Urothelium cell line (cell line): ENCODE measurements around the gene TSPAN5.
A peak's percentile ranks its signal among the peaks of the same experiment; 100 is the strongest.
"Not testable (repeated sequence)": the region's sequence is repeated elsewhere in the genome, so short reads cannot be mapped to it uniquely, and the experiment has no call there.

ENCODE experiments used
- DNase-seq: peaks from one replicate; pipeline ENCODE4 v3.0.0; 2011; ENCODE audit warnings: low spot score, mixed read lengths
- FAIRE-seq: peaks from 2 replicates; lab custom pipeline; 2011; peaks lifted over from hg19 to GRCh38; lab: Jason Lieb, UNC

Gene TSPAN5

DNA sequence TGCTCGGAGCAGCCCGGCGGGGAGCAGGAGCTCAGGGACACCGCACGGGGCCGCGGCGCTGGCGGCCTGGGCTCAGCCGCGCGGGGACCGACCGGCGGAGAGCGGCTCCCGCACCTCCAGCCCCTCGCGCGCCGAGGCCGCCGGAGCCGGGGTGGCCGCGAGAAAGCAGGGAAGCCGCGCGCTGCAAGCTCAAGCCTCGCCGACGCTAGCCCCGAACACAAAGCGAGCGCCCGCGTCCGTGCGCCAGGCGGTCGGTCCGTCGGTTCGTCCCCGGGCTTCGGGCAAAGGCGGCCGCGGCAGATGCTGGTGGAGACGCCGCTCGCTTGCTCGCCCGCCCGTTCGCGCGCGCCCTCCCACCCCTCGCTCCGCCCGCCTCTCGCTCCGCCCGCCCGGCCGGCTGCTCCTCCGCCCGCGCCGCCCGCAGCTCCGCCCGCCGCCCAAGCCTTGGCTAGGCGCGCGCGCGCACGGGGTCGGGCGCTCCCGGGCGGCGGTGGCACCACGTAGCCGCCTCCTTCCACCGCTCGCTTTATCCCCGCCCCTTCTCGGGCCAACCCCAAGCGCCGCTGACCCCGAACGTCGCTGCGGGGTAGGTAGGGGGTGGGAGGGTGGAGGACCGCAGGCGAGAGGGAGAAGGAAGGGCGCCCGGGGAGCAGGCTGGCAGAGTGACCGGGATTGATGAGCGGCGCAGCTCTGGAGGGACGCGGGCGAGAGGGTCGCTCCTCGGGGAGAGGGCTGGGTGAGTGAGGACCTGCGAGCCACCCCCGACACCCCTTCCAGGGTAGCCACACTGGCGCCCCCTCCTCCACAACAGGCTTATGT is at the start of gene TSPAN5:
TSS of gene TSPAN5 (minus strand) at position 325 of the 819 bp plus-strand sequence.
- FAIRE-seq, result peak; percentile 81
- peak; percentile 93 for DNase-seq

DNA sequence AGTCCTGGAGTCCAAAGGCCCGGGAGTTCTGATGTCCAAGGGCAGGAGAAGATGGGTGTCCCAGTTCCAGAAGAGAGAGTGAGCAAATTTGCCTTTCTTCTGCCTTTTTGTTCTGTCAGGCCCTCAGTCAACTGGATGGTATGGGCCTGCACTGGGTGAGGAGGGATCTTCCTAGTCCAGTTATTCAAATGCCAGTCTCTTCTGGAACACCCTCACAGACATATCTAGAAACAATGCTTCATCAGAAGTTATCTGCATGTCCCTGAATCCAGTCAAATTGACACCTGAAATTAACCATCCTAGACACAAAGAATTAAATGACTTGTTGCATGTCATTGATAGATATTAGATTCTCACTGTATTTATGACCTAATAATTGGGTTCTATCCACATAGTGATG is 48.5 kb upstream of the TSPAN5 start:
- DNase-seq (no peak), FAIRE-seq (no peak)

DNA sequence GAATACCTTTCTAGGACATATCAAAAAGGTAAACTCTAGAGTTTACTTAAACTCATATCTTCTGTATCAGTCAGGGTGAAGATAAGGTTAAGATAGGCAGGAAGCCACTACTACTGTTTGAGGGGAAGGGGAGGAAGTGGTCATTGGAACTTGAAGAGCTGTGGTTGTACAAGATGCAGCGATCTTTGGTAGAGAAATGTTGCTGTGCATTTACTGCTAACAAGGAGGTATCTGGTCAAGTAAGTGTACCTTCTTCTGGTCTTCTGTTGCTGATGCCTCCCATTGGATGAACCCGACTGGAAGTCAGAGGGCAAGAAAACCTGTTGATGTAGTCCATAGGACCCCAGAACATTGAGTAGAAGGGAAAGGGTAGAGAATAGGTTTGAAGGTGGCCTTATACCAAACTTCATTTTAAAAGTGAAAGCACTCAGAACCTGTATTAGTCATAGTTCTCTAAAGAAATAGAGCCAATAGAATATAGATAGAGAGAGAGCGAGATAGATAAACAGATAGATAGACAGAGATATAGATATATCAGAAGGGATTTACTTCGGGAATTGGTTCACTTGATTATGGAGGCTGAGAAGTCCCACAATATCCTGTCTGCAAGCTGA is 47.9 kb upstream of the TSPAN5 start:
- DNase-seq (no peak), FAIRE-seq (no peak)

DNA sequence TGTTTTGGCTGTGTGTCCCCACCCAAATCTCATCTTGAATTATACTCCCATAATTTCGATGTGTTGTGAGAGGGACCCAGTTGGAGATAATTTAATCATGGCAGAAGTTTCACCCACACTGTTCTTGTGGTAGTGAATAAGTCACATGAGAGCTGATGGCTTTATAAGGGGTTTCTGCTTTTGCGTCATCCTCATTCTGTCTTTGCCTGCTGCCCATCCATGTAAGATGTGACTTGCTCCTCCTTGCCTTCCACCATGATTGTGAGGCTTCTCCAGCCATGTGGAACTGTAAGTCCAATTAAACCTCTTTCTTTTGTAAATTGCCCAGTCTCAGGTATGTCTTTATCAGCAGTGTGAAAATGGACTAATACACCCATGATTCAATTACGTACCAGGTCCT is 47.2 kb upstream of the TSPAN5 start:
- not testable (repeated sequence) for DNase-seq, FAIRE-seq

DNA sequence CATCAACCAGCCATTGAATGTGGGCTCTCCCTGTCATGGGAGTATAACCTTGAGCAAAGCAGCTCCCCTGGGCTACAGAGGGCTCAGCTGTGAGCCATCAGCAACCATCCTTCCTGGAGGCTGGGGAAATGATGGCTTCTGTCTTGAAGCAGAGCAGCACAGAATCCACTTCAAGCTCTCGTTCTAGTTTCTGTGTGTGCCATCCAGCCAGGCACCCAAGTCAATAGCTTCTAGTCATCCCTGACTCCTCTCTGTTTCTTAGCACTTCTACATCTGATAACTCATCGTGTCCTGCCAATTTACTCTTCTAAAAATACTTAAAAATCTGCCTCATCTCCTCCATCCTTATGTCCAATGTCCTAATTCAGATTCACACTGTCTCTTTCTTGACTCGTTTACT is 42.2 kb upstream of the TSPAN5 start:
- no peak for FAIRE-seq
- no peak for DNase-seq

DNA sequence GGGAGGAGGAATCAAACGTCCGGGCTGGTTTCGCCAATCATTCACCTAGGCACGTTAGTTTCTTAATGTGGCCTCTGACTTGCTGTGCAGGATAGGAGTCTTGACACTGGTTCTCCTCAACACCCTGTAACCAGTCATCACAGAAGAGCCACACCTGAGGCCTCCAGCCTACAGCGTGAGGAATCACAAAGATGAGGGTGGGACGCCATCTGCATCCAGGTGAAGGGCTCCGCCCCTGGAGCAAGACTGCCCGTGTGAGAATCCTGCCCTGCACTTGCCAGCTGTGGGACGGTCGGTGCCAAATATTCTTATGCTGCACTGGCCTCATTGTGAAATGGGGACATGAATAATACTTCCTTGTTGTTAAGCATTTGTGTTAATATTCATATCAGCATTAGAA is 35.7 kb upstream of the TSPAN5 start:
- no peak for FAIRE-seq
- DNase-seq, result no peak

DNA sequence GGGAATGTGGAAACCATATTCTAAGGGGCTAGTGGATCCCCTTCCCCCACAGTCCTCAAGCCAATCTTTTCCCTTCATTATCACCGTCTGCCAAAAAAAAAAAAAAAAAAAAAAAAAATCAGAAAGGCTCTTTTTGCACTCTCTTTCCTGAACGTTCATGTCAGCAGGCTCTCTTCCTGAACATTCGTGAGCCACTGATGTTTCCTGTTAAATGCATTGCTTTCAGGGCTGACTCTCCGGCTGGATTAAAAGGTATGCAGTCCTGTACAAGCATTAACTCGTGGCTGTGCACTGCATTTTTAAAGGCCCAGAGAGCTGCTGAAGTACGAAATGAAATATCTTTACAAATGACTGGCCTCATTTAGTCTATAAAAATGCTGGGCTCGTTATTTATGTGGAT is 34.0 kb upstream of the TSPAN5 start:
- DNase-seq (no peak), FAIRE-seq (no peak)

DNA sequence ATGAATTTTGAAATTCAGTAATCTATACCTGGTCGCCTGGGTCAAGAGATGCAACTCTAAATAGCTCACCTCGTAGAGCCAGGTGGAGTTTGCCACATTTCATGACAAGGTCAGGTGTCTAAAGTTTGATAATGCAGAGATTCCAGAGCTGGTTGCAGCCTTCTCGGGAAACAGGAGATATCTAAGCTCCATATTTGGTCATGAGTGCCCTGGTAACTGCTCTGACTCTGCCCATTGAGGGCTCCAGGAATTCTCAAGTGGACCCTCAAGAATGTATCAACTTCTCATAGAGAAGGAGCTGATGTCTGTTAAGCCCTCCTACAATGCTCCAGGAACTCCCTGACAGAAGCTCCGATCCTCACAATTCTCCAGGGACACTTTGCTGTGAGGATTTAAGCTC is 33.2 kb upstream of the TSPAN5 start:
- FAIRE-seq (no peak), DNase-seq (no peak)

DNA sequence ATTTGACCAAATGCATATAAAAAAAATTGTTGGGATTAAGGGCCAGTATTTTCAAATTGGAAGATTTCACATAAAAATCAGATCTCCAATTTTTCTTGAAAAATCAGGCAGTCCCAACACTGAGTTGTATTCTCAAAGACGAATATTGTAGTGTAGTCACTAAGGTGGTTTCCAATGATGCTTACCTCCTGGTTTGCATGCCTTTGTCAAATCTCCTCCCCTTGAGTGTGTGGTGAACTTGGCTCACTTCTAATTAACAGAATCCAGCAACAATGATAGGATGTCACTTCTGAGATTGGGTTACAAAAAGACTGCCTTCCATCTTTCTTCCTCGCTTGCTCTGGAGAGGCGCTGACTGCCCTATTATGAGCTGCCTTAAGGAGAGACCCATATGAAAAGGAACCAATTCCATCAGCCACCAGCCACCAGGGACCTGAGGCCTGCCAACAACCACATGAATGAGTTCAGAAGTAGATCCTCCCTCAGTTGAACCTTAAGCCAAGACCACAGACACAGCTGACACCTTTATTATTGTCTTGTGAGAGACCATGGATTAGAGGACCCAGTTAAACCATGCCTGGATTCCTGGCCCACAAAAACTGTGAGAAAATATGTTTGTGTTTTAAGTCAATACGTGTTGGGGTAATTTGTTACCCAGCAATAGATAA is 31.2 kb upstream of the TSPAN5 start:
- FAIRE-seq, result no peak
- DNase-seq, result no peak

DNA sequence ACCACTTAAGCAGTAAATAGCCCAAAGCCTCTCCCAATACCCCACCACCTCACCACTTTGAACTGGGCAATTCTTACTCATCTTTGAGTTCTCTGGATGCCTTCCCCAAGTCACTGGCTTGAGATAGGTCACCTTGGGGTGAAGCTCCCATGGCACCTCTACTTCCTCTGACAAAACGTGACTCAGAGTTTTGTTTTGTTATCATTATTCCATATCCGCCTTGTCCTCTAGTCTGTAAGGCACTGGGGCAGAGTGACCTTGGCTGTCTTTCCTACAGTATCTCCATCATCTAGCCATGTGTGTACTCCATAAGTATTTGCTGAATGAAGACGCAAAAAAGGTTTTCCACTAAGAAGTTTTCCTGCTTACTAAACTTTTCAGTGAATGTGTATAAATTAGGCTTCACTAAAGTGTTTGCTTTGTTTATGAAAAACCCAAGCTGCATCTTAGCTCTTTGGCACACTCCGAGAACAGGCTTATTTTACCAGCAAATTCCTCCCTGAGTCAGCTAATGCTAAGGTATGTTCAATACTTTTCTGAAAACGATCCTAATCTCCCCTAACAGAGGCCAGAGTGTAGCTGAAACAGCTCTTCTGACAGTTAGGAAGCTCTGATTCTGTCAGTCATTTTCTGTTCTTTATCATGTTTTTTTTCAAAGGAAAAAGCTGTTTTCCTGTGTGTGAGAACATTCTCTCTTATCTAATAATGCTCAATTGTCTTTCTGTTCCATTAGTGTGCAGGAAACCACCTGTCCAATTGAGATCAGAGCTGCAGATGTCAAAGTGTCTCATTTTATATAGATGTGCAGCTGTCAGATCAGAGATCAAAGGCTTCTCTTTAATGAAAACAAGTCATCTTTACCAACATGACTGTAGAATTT is 30.2 kb upstream of the TSPAN5 start:
- DNase-seq (peak; percentile 43), FAIRE-seq (no peak)

DNA sequence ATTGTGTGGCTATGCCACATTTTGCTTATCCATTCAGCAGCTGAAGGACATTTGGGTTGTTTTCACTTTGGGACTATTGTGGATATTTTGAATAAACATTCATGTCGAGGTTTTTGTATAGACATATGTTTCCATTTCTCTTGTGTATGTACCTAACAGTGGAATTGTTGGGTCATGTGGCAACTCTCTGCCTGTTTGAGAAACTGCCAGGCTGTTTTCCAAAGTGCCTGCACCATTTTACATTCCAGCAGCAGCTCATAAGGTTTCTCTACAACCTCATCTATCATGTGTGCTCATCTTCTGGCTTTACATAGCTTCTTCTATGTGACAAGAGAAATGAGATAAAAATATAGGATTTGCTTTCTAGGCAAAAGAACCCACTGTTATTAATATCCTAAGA is 29.5 kb upstream of the TSPAN5 start:
- FAIRE-seq (no peak), DNase-seq (no peak)

DNA sequence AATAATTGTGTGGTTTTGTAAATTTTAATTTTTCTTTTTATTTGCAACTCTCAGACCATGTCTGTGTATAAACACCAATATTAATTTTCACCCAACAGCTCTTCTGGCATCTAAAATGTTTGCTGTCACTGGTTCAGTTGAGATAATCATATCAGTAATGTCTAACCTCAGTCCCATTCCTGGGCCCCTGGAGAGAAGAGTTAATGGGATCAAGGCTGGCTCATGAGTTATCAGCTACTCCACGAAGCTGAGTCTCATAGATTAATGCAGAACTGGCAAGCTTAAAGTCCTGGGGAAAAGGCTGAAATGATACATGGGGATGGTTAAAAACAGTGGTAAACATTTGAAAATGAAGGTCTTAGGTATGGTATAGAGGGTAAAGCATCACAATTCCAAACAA is 28.4 kb upstream of the TSPAN5 start:
- no peak for FAIRE-seq
- DNase-seq, result no peak

DNA sequence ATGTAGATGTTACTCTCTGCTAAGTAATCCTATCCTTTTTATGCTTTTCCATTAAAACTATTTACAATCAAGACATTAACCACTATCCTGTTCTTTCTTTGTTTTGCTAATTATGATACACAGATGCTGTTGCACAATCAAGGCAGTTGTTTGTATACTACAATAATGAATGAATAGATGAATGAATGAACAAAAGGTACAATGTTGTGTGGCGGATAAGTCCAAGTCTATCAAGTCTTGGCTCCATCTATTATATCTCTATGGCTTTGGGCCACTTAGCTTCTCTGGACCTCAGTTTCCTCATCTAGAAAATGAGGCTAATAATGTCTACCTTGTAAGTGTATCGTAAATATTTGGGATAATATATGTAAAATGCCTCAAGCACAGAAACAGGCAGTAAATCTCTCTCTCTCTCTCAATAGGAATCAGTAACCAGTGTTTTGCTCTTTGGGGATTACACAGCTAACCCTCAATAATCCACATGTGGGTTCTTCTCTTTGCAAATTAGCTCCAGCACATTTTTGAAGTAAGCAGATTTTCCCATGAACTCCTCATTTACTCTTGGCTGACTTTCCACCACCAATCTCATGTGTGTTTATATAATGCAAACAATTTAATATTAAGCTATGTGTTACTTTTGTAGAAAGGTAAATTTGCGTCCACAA is 27.8 kb upstream of the TSPAN5 start:
- DNase-seq, result no peak
- no peak for FAIRE-seq

DNA sequence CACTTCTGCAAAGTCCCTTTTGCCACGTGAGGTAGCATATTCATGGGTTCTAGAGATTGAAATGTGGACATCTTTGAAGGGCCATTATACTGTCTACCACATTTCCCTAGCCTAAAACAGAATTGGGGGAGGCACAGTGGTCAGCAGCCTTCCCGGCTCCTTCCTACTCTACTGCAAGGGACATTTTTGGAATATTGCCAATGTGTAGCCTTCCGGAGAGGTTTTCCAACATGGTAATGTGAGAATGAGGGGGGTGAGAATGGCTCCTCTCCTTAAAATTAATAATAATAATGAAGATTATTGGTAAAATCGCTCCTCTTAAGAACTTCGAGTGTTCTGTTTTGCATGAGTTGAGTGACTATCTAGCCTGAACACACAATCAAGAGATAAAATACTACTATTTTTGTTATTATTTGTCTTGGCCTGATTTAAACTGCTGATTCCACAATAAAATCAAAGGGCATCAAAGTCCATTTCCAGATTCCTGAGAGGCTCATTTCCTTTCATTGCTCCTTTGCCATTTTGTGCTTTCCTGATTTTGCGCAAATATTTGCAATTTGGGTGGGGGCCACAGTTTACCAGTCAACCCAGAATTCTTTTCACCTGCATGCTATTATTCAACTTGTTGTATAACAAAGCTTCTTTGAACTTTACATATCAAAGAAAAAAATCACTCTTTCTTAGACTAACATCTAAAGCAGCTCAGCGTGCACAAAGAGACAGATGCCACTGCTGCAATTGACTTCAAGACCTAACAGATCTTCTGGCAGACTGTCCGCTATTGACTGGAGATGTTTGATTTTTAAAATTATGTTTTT is 27.0 kb upstream of the TSPAN5 start:
- no peak for FAIRE-seq
- DNase-seq, result no peak

DNA sequence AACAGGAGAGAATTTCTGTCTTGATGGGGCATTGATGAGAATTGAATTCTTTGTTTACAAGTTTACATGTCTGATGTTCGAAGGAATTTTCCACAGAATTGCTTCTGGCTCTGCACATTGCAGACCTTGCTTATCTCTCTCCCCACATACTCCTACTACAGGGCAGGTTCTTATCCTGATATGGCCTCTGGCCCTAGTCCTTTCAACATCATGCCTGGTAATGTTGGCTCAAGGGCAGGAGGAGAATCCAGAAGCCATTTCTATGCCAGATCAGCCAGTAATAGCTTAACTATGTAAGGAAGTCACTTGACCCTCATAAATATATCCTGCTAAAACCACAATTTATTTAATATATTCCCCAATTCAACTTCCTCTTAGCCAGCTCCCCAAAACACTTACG is 24.3 kb upstream of the TSPAN5 start:
- DNase-seq (no peak), FAIRE-seq (no peak)

DNA sequence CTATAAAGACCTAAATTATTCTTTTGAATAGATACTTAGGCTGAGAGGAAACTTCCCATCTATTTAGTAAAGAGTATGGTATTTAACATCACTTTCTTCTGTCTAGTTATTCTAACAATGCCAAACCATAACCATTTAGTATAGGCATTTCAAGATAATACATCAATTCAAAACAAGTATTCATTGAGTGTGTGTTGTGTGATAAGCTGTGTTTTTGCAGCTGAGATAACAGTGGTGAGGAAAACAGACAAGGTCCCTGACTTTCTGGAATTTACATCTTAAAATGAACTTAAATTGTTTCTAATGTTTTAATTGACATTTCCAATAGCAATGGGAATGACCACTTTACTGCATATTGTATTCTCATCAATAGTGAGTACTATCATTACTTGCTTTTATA is 22.4 kb upstream of the TSPAN5 start:
- FAIRE-seq (no peak), DNase-seq (no peak)

DNA sequence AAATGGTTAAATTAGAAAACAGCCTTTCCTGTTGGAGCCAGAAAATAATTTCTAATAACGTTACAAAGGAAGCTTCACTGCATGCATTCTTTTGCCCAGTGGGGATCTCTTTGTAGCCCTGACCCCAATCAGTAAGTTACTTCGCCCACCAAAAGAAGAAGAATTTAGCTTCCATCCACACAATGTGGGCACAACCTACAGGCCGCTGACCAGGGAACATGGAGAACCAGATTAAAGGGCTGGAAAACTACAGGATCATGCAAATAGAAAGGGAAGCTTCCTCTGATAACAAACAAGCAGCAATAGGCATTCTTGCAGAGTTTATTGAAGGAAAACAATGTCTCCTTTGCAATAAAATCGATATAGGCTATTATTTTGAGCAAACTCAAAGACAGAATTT is 21.3 kb upstream of the TSPAN5 start:
- FAIRE-seq, result no peak
- no peak for DNase-seq

DNA sequence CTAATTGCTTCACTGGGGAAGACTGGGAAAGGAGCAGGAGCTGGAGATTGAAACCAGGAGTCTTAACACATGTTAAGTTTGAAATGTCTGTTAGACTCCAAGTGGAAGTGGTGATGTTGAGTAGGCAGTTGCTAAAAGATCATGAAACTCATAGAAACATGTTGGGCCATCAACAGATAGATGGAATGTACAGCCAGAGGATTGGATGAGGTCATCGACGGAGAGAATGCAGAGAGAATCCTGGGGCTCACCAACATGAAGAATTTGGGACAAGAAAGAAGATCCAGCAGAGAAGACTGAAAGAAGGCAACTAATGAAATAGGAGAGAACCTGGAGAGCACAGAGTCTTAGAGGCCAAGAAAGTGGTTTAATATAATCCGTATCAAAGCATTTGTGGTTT is 19.4 kb upstream of the TSPAN5 start:
- DNase-seq, result no peak
- no peak for FAIRE-seq

DNA sequence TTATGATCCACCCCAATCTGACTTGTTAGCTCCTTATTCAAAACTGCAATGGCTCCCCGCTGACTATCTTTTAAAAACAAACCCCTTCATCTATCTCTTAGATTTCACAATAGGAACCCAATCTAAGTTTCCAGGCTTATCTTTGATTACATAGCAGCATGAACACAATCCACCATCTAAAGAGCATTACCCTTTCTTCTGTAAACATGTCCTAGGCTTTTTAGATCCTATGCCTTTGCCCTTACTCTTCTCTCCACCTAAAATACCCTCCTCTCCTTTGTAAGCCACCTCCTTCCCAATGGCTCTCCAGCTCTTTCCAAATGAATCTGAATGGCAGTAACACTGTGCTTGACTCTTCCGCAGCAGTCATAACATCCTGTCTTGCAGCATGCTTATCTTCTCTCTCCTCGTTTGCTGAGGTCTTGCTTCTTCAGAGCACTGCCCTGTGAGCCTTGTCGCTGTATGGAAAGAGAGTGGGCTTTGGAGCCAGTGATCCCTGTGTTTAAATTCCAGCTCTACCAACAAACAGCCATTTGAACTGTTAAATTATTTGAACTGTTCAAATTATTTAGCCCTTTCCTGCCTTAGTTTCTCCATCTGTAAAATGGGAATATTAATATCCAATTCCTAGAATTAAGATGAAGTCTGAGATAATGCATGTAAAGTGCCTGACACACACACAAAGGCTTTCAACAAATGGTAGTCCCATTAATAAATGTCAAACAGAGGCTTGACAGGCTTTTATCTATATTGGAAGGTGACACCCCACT is 16.2 kb upstream of the TSPAN5 start:
- no peak for FAIRE-seq
- DNase-seq, result no peak
